Ishikawa (cell line): ENCODE results near the gene HLA-A.

Experiments used
- EP300 ChIP-seq: IDR thresholded peaks from 2 replicates; pipeline ENCODE4 v1.6.1; 2012; ENCODE audit warnings: borderline replicate concordance
- FOXM1 ChIP-seq: IDR thresholded peaks from 2 replicates; pipeline ENCODE4 v1.6.1; 2012; ENCODE audit warnings: low read depth, borderline replicate concordance
- MAX ChIP-seq: IDR thresholded peaks from 2 replicates; pipeline ENCODE4 v1.6.1; 2012
- TAF1 ChIP-seq: IDR thresholded peaks from 2 replicates; pipeline ENCODE4 v1.6.1; 2012; ENCODE audit warnings: low read depth, mild to moderate bottlenecking
- TCF12 ChIP-seq: IDR thresholded peaks from 2 replicates; pipeline ENCODE4 v1.6.1; 2012; ENCODE audit warnings: low read depth
- TEAD4 ChIP-seq: IDR thresholded peaks from 2 replicates; pipeline ENCODE4 v1.6.1; 2012
- ZBTB7A ChIP-seq: IDR thresholded peaks from 2 replicates; pipeline ENCODE4 v1.6.1; 2012; ENCODE audit warnings: low read depth

DNA sequence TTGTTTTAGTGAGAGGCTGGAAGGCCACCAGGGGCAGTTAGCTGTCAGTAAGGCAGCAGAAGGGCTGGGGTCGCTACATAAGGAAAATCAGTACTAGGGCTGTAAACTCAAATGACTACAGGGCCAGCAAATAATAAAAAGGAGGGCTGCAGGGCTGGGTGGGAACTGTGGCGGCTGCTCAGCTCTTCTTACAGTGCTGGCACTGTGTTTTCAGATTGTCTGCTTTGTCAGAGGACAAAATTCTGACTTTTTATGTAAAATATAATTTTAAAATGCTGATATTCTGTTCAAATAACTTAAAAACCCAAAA is 23.2 kb downstream of the HLA-A start:
- TF ChIP-seq TEAD4 (no peak), TAF1 (no peak), MAX (no peak), FOXM1 (no peak), EP300 (no peak), ZBTB7A (no peak), TCF12 (no peak)
